Progenitor cell of endocrine pancreas (in vitro differentiated cells): Measurements from ENCODE around the gene GADD45GIP1. TPM values are rescaled to one million over a fixed set of nuclear protein-coding genes. Genes with fewer than 3 reads are reported as not detected.
"Not testable (repeated sequence)": the region's sequence is repeated elsewhere in the genome, so short reads cannot be mapped to it uniquely, and the experiment has no call there.

ENCODE experiments used
- DNase-seq: peaks from one replicate; pipeline ENCODE4 v3.0.0; 2021; ENCODE audit warnings: low spot score; ENCODE audit not compliant: unreplicated experiment
- H3K27ac Mint-ChIP-seq: 2 replicates; pipeline ENCODE4 v1.8.0; 2021; ENCODE audit warnings: mild to moderate bottlenecking, moderate library complexity, mixed read lengths
- H3K27me3 Mint-ChIP-seq: 2 replicates; pipeline ENCODE4 v1.8.0; 2021; ENCODE audit warnings: mixed read lengths
- H3K36me3 Mint-ChIP-seq: 2 replicates; pipeline ENCODE4 v1.8.0; 2022; ENCODE audit warnings: mixed read lengths; ENCODE audit not compliant: insufficient read depth
- H3K4me1 Mint-ChIP-seq: 2 replicates; pipeline ENCODE4 v1.8.0; 2021; ENCODE audit warnings: low read depth, mixed read lengths
- H3K4me3 Mint-ChIP-seq: 2 replicates; pipeline ENCODE4 v1.8.0; 2021; ENCODE audit warnings: low read depth, mild to moderate bottlenecking, moderate library complexity, mixed read lengths
- H3K9me3 Mint-ChIP-seq: 2 replicates; pipeline ENCODE4 v1.8.0; 2021; ENCODE audit warnings: low read depth, mixed read lengths
- CTCF ChIP-seq: fragments of 200-600 bp; sonication (generic); IDR thresholded peaks from one replicate; pipeline ENCODE4 v1.5.0; 2021; ENCODE audit warnings: antibody characterized with exemption, mild to moderate bottlenecking; ENCODE audit not compliant: unreplicated experiment
- total RNA-seq: library from RNA; stranded (reverse); gene quantifications from 2 replicates; pipeline ENCODE4 v1.2.1, GENCODE V29; 2021

GADD45GIP1 gene
- total RNA-seq, 1 donor from 2014 or later, result 20.8 TPM

GRCh38 chr19:12952488-12953137, 4.4 kb downstream of the GADD45GIP1 start:
- Mint-ChIP-seq H3K9me3 (no peaks in the 10 kb centered on the region), H3K27ac (no peak overlapping the region), H3K36me3 (peaks cover 24% of the 10 kb centered on the region), H3K4me3 (no peak overlapping the region), H3K4me1 (peaks cover 9% of the 10 kb centered on the region), H3K27me3 (no peaks in the 10 kb centered on the region)
- no peak for DNase-seq
- TF ChIP-seq CTCF, result no peak

GRCh38 chr19:12952050-12952449, 5.0 kb downstream of the GADD45GIP1 start:
- Mint-ChIP-seq H3K36me3 (peaks cover 25% of the 10 kb centered on the region), H3K27ac (peak overlapping the region; percentile 7)
- H3K4me3 Mint-ChIP-seq, H3K4me1 Mint-ChIP-seq, DNase-seq, H3K27me3 Mint-ChIP-seq, H3K9me3 Mint-ChIP-seq: not testable (repeated sequence)

- peaks cover 25% of the 10 kb centered on the region for H3K36me3 Mint-ChIP-seq
- no peaks in the 10 kb centered on the region for H3K9me3 Mint-ChIP-seq
- H3K27me3 Mint-ChIP-seq, result no peaks in the 10 kb centered on the region
- H3K27ac Mint-ChIP-seq, result no peak overlapping the region
- TF ChIP-seq CTCF, result no peak
- no peak overlapping the region for H3K4me3 Mint-ChIP-seq
- peaks cover 12% of the 10 kb centered on the region for H3K4me1 Mint-ChIP-seq
- DNase-seq, result no peak
Observed at GRCh38 chr19:12949363-12950283, 7.4 kb downstream of the GADD45GIP1 start.

- no peak for DNase-seq
- TF ChIP-seq CTCF, result no peak
- peaks cover 24% of the 10 kb centered on the region for H3K36me3 Mint-ChIP-seq
- H3K4me3 Mint-ChIP-seq, result no peak overlapping the region
- no peak overlapping the region for H3K27ac Mint-ChIP-seq
- H3K4me1 Mint-ChIP-seq, result peaks cover 12% of the 10 kb centered on the region
- H3K9me3 Mint-ChIP-seq, result no peaks in the 10 kb centered on the region
- H3K27me3 Mint-ChIP-seq, result no peaks in the 10 kb centered on the region
Observed at GRCh38 chr19:12948612-12949362, 8.2 kb downstream of the GADD45GIP1 start.

- H3K27me3 Mint-ChIP-seq, result no peaks in the 10 kb centered on the region
- H3K36me3 Mint-ChIP-seq, result peaks cover 27% of the 10 kb centered on the region
- H3K27ac Mint-ChIP-seq, result no peak overlapping the region
- DNase-seq, result no peak
- H3K4me1 Mint-ChIP-seq, result peaks cover 14% of the 10 kb centered on the region
- no peak for TF ChIP-seq CTCF
- H3K9me3 Mint-ChIP-seq, result no peaks in the 10 kb centered on the region
- peak overlapping the region; percentile 35 for H3K4me3 Mint-ChIP-seq
Observed at GRCh38 chr19:12947702-12948611, 9.1 kb downstream of the GADD45GIP1 start.
